Astrocyte (in vitro differentiated cells and primary cell): ENCODE results near the gene CACNA2D1. TPM values are rescaled to one million over a fixed set of nuclear protein-coding genes. Genes with fewer than 3 reads are reported as not detected.

ENCODE experiments used
- DNase-seq: peaks from one replicate; pipeline ENCODE4 v3.0.0-alpha.2; 2010; ENCODE audit warnings: low read depth
- FAIRE-seq: peaks from 2 replicates; lab custom pipeline; 2011; peaks lifted over from hg19 to GRCh38; lab: Jason Lieb, UNC
- H2AFZ ChIP-seq: 2 replicates; pipeline ENCODE4 v1.6.0; 2012; ENCODE audit warnings: low read depth, low read length, inconsistent platforms
- H3K27ac ChIP-seq: 2 replicates; pipeline ENCODE4 v1.5.1; 2011; ENCODE audit warnings: low read depth, low read length, inconsistent platforms
- H3K27me3 ChIP-seq: 2 replicates; pipeline ENCODE4 v1.6.0; 2011; ENCODE audit warnings: low read length, inconsistent platforms; ENCODE audit not compliant: insufficient read depth
- H3K36me3 ChIP-seq: 2 replicates; pipeline ENCODE4 v1.5.1; 2011; ENCODE audit warnings: low read length, inconsistent platforms; ENCODE audit not compliant: insufficient read depth
- H3K4me1 ChIP-seq: 2 replicates; pipeline ENCODE4 v1.5.1; 2011; ENCODE audit warnings: low read length, inconsistent platforms; ENCODE audit not compliant: insufficient read depth
- H3K4me2 ChIP-seq: 2 replicates; pipeline ENCODE4 v1.6.0; 2012; ENCODE audit warnings: low read length, inconsistent platforms
- H3K4me3 ChIP-seq: 2 replicates; pipeline ENCODE4 v1.5.1; 2011; ENCODE audit warnings: low read depth, mild to moderate bottlenecking, low read length, inconsistent platforms; ENCODE audit not compliant: insufficient read depth
- H3K79me2 ChIP-seq: 2 replicates; pipeline ENCODE4 v1.6.0; 2012; ENCODE audit warnings: mild to moderate bottlenecking, low read length, inconsistent platforms; ENCODE audit not compliant: insufficient read depth
- H3K9ac ChIP-seq: 2 replicates; pipeline ENCODE4 v1.6.0; 2012; ENCODE audit warnings: mild to moderate bottlenecking, low read length, inconsistent platforms
- H3K9me3 ChIP-seq: 2 replicates; pipeline ENCODE4 v1.5.1; 2012; ENCODE audit warnings: low read depth, mild to moderate bottlenecking, low read length, inconsistent platforms; ENCODE audit not compliant: insufficient read depth
- H4K20me1 ChIP-seq: 2 replicates; pipeline ENCODE4 v1.6.0; 2012; ENCODE audit warnings: low read length, inconsistent platforms; ENCODE audit not compliant: insufficient read depth
- H3K27ac Mint-ChIP-seq: one replicate; pipeline ENCODE4 v1.8.0; 2021; ENCODE audit warnings: mild to moderate bottlenecking, mixed read lengths; ENCODE audit not compliant: unreplicated experiment
- H3K27me3 Mint-ChIP-seq: one replicate; pipeline ENCODE4 v1.8.0; 2021; ENCODE audit warnings: low read depth, mixed read lengths; ENCODE audit not compliant: unreplicated experiment
- H3K36me3 Mint-ChIP-seq: one replicate; pipeline ENCODE4 v1.8.0; 2021; ENCODE audit warnings: low read depth, mixed read lengths; ENCODE audit not compliant: unreplicated experiment
- H3K4me1 Mint-ChIP-seq: one replicate; pipeline ENCODE4 v1.8.0; 2021; ENCODE audit warnings: low read depth, mixed read lengths; ENCODE audit not compliant: unreplicated experiment
- H3K4me3 Mint-ChIP-seq: one replicate; pipeline ENCODE4 v1.8.0; 2021; ENCODE audit warnings: mild to moderate bottlenecking, moderate library complexity, mixed read lengths; ENCODE audit not compliant: unreplicated experiment
- H3K9me3 Mint-ChIP-seq: one replicate; pipeline ENCODE4 v1.8.0; 2021; ENCODE audit warnings: mild to moderate bottlenecking, mixed read lengths; ENCODE audit not compliant: unreplicated experiment
- EZH2 ChIP-seq: IDR thresholded peaks from 2 replicates; pipeline ENCODE4 v1.6.1; 2012; ENCODE audit warnings: mild to moderate bottlenecking, low read length, inconsistent platforms; ENCODE audit not compliant: insufficient read depth
- total RNA-seq: library from RNA; stranded (reverse); gene quantifications from 2 replicates; pipeline ENCODE4 v1.2.1, GENCODE V29; 2021
- TF ChIP-seq, protein P1 (sequence below): IDR thresholded peaks from 2 replicates; pipeline ENCODE4 v1.5.1; 2011; ENCODE audit warnings: low read depth, mild to moderate bottlenecking, inconsistent platforms, low read length, moderate library complexity; ENCODE audit not compliant: insufficient read depth

Gene CACNA2D1
- total RNA-seq, 1 donor from 2014 or later: 53.4 TPM

DNA sequence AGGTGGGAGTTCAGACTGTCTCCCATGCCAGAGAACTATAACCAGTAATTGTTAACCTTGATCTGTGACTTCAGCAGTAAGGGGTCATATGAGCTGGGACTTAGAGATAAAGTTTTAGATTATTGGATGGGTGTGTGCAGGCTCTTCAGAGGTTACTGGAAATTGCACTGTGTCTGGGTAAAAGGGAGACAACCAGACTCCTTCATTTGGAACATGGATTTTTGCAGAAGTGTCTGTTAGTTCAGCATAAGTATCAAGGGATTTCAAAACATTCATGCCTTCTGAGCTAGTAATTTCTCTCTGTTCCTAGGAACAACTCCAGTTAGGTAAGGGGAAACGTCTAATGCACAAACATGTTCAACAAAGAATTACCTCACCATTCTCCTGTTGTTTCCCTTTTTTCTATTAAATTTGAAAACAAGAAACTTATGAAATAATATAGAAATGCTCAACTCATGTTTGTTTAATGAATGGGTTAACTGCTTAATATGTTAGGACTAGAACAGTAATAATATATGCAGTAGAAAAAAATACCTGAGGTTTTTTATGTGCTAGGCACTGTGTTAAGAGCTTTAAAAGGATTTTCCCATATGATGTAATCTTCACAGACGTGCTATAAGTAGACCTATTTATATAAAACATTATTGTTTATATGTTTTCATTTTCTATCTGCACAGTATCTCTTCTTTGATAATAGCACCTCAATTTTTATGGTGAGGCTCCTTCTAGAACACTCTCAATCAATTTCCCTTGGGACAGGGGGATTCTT, 233.0 kb downstream of the CACNA2D1 start:
- no peaks in the 10 kb centered on the region for H3K36me3 Mint-ChIP-seq
- FAIRE-seq (no peak), DNase-seq (no peak)
- H3K4me1 ChIP-seq: no peaks in the 10 kb centered on the region
- no peak overlapping the region for H3K9ac ChIP-seq
- no peak overlapping the region for H3K27ac Mint-ChIP-seq
- H3K36me3 ChIP-seq: no peaks in the 10 kb centered on the region
- H3K4me2 ChIP-seq: no peak overlapping the region
- H2AFZ ChIP-seq: no peak overlapping the region
- H3K4me1 Mint-ChIP-seq: peaks cover 3% of the 10 kb centered on the region
- peaks cover 4% of the 10 kb centered on the region for H3K9me3 Mint-ChIP-seq
- TF ChIP-seq, protein P1, sequence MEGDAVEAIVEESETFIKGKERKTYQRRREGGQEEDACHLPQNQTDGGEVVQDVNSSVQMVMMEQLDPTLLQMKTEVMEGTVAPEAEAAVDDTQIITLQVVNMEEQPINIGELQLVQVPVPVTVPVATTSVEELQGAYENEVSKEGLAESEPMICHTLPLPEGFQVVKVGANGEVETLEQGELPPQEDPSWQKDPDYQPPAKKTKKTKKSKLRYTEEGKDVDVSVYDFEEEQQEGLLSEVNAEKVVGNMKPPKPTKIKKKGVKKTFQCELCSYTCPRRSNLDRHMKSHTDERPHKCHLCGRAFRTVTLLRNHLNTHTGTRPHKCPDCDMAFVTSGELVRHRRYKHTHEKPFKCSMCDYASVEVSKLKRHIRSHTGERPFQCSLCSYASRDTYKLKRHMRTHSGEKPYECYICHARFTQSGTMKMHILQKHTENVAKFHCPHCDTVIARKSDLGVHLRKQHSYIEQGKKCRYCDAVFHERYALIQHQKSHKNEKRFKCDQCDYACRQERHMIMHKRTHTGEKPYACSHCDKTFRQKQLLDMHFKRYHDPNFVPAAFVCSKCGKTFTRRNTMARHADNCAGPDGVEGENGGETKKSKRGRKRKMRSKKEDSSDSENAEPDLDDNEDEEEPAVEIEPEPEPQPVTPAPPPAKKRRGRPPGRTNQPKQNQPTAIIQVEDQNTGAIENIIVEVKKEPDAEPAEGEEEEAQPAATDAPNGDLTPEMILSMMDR: no peak
- TF ChIP-seq EZH2: no peak
- H4K20me1 ChIP-seq: peaks cover 14% of the 10 kb centered on the region
- no peaks in the 10 kb centered on the region for H3K79me2 ChIP-seq
- H3K4me3 ChIP-seq: no peak overlapping the region
- H3K4me3 Mint-ChIP-seq: no peak overlapping the region
- no peaks in the 10 kb centered on the region for H3K27me3 Mint-ChIP-seq
- H3K27me3 ChIP-seq: no peaks in the 10 kb centered on the region
- no peak overlapping the region for H3K27ac ChIP-seq
- no peaks in the 10 kb centered on the region for H3K9me3 ChIP-seq

DNA sequence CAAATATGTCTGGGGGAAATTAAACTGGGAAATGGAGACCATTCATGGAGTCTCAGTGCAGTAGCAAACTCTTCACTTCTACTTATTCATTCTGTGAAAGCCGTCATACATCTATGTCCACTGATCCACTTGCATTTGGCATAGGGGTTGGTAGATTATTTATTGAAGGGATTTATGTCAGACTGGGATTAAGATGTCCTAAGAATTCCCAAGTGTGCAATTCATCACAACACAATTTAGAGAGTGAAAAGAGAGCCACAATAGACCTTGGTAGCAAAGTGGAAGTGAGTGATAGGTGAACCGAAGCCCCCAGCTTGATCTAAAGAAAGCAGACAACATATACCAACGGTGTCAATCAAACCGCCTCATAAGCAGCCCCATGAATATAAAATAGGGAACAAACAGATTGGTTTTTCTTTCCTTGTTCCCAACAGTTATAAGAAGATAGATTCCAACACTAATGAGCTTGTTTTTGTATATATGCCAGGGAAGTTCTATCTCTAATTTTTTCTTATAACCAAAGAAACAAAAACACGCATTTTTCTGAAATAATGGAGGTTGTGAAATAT, 234.3 kb downstream of the CACNA2D1 start:
- H3K27ac Mint-ChIP-seq: no peak overlapping the region
- H2AFZ ChIP-seq: no peak overlapping the region
- FAIRE-seq (no peak), DNase-seq (no peak)
- H3K4me3 ChIP-seq: no peak overlapping the region
- no peak overlapping the region for H3K27ac ChIP-seq
- H4K20me1 ChIP-seq: peaks cover 10% of the 10 kb centered on the region
- no peaks in the 10 kb centered on the region for H3K27me3 Mint-ChIP-seq
- peaks cover 3% of the 10 kb centered on the region for H3K36me3 Mint-ChIP-seq
- TF ChIP-seq, protein P1: no peak
- no peak for TF ChIP-seq EZH2
- no peaks in the 10 kb centered on the region for H3K9me3 ChIP-seq
- H3K4me1 Mint-ChIP-seq: peaks cover 8% of the 10 kb centered on the region
- no peak overlapping the region for H3K4me2 ChIP-seq
- H3K79me2 ChIP-seq: no peaks in the 10 kb centered on the region
- no peaks in the 10 kb centered on the region for H3K36me3 ChIP-seq
- no peak overlapping the region for H3K9ac ChIP-seq
- peaks cover 4% of the 10 kb centered on the region for H3K9me3 Mint-ChIP-seq
- H3K27me3 ChIP-seq: no peaks in the 10 kb centered on the region
- no peak overlapping the region for H3K4me3 Mint-ChIP-seq
- H3K4me1 ChIP-seq: peaks cover 7% of the 10 kb centered on the region

DNA sequence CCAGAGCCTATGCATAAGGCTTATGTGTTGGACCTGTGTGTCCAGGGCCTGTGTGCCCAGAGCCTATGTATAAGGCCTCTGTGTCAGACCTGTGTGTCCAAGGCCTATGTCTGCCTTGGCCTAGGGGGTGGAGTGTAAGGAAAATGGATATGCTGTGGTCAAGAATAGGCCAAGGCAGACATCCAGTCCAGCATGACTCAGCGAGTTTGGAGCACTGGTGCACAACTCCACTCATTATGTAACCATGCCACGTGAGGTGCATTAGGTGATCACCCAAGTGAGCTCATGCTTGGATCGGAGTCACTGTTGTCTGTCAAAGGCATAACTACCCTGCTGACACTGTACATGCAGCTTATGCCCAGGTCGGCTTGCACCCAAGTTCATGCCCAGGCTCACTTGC, 238.9 kb downstream of the CACNA2D1 start:
- H3K27ac Mint-ChIP-seq: peak overlapping the region; percentile 77
- H3K27ac ChIP-seq: peak overlapping the region; percentile 53
- peaks cover 10% of the 10 kb centered on the region for H4K20me1 ChIP-seq
- no peaks in the 10 kb centered on the region for H3K9me3 Mint-ChIP-seq
- H3K4me3 Mint-ChIP-seq: no peak overlapping the region
- peaks cover 7% of the 10 kb centered on the region for H3K4me1 ChIP-seq
- no peak overlapping the region for H3K4me2 ChIP-seq
- no peak overlapping the region for H2AFZ ChIP-seq
- H3K9me3 ChIP-seq: no peaks in the 10 kb centered on the region
- H3K4me3 ChIP-seq: no peak overlapping the region
- DNase-seq (peak; percentile 94), FAIRE-seq (peak; percentile 29)
- peaks cover 6% of the 10 kb centered on the region for H3K4me1 Mint-ChIP-seq
- TF ChIP-seq EZH2: no peak
- TF ChIP-seq, protein P1: no peak
- no peaks in the 10 kb centered on the region for H3K27me3 ChIP-seq
- no peak overlapping the region for H3K9ac ChIP-seq
- H3K27me3 Mint-ChIP-seq: no peaks in the 10 kb centered on the region
- H3K36me3 ChIP-seq: no peaks in the 10 kb centered on the region
- H3K36me3 Mint-ChIP-seq: peaks cover 13% of the 10 kb centered on the region
- H3K79me2 ChIP-seq: no peaks in the 10 kb centered on the region
